SK-N-SH treated with all-trans-retinoic acid at 6 μM for 48 hours (cell line): ENCODE data around the gene YEATS4.
"Not testable (repeated sequence)": the region's sequence is repeated elsewhere in the genome, so short reads cannot be mapped to it uniquely, and the experiment has no call there.

Source experiments
- CREB5 ChIP-seq: fragments of 250-450 bp; sonication (Bioruptor Pico); IDR thresholded peaks from 2 replicates; pipeline ENCODE4 v1.5.1; 2020; ENCODE audit warnings: low read depth, mild to moderate bottlenecking, moderate library complexity
- ISL1 ChIP-seq: fragments of 250-450 bp; sonication (Bioruptor Pico); IDR thresholded peaks from 2 replicates; pipeline ENCODE4 v2.1.2; 2022; ENCODE audit warnings: mild to moderate bottlenecking, moderate library complexity
- PATZ1 ChIP-seq: fragments of 250-450 bp; sonication (Bioruptor Pico); IDR thresholded peaks from 2 replicates; pipeline ENCODE4 v1.8.0; 2020; ENCODE audit warnings: mild to moderate bottlenecking, moderate library complexity, borderline replicate concordance
- TCF4 ChIP-seq: fragments of 250-450 bp; sonication (Bioruptor Pico); IDR thresholded peaks from 2 replicates; pipeline ENCODE4 v1.8.0; 2021; ENCODE audit warnings: mild to moderate bottlenecking, moderate library complexity, borderline replicate concordance
- TOX ChIP-seq: fragments of 250-450 bp; sonication (Bioruptor Pico); IDR thresholded peaks from 2 replicates; pipeline ENCODE4 v1.8.0; 2021; ENCODE audit warnings: mild to moderate bottlenecking, moderate library complexity, borderline replicate concordance
- TSHZ2 ChIP-seq: fragments of 250-450 bp; sonication (Bioruptor Pico); IDR thresholded peaks from 2 replicates; pipeline ENCODE4 v1.5.0; 2020; ENCODE audit warnings: mild to moderate bottlenecking, moderate library complexity
- ZC3H10 ChIP-seq: fragments of 250-450 bp; sonication (Bioruptor Pico); IDR thresholded peaks from 2 replicates; pipeline ENCODE4 v1.5.1; 2021; ENCODE audit warnings: mild to moderate bottlenecking, moderate library complexity
- ZFP3 ChIP-seq: fragments of 250-450 bp; sonication (Bioruptor Pico); IDR thresholded peaks from 2 replicates; pipeline ENCODE4 v1.5.0; 2020; ENCODE audit warnings: mild to moderate bottlenecking, moderate library complexity
- ZFP30 ChIP-seq: fragments of 450-650 bp; formaldehyde crosslinking; IDR thresholded peaks from 2 replicates; pipeline ENCODE4 v1.5.0; 2022; ENCODE audit warnings: mild to moderate bottlenecking, moderate library complexity
- ZNF8 ChIP-seq: fragments of 450-650 bp; formaldehyde crosslinking; IDR thresholded peaks from 2 replicates; pipeline ENCODE4 v1.5.0; 2020; ENCODE audit warnings: mild to moderate bottlenecking, moderate library complexity

GRCh38 chr12:69317233-69317632 is 42.3 kb upstream of the YEATS4 start:
- TF ChIP-seq CREB5, PATZ1, ZFP3, ZC3H10, ZFP30, TCF4, TOX, ISL1, ZNF8, TSHZ2 (CRISPR knock-in tag): not testable (repeated sequence)
